GM19452 (cell line): ENCODE results near the gene SIPA1L2.

Experiments
- ATAC-seq: cut with Tn5 transposase; IDR thresholded peaks from one replicate; pipeline ENCODE4 v1.9.1; 2021; ENCODE audit not compliant: unreplicated experiment

Gene SIPA1L2

GRCh38 chr1:232590744-232591082 is 39.2 kb downstream of the SIPA1L2 start:
- ATAC-seq = peak; percentile 57

- ATAC-seq = peak; percentile 31
Observed at GRCh38 chr1:232589812-232590743, 39.9 kb downstream of the SIPA1L2 start.

GRCh38 chr1:232589111-232589811 is 40.7 kb downstream of the SIPA1L2 start:
- no peak for ATAC-seq

GRCh38 chr1:232587141-232588008 is 42.6 kb downstream of the SIPA1L2 start:
- no peak for ATAC-seq

- ATAC-seq = no peak
Observed at GRCh38 chr1:232586679-232587078, 43.3 kb downstream of the SIPA1L2 start.

- ATAC-seq = no peak
Observed at GRCh38 chr1:232585486-232585885, 44.4 kb downstream of the SIPA1L2 start.

GRCh38 chr1:232581932-232582331 is 48.0 kb downstream of the SIPA1L2 start:
- no peak for ATAC-seq
